GM20431 (cell line): Measurements from ENCODE around the gene STK32B.

Source experiments
- in situ Hi-C: fragments of 300-500 bp; cut with MseI, MboI; formaldehyde crosslinking; loops from one replicate; pipeline ENCODE4 v1.15.0; 2020; ENCODE audit warnings: low sequenced_read_pairs; ENCODE audit not compliant: unreplicated experiment

The STK32B gene

GRCh38 chr4:5118994-5119835 lies 67.9 kb downstream of the STK32B start:
- in situ Hi-C loops = no loop called here

DNA sequence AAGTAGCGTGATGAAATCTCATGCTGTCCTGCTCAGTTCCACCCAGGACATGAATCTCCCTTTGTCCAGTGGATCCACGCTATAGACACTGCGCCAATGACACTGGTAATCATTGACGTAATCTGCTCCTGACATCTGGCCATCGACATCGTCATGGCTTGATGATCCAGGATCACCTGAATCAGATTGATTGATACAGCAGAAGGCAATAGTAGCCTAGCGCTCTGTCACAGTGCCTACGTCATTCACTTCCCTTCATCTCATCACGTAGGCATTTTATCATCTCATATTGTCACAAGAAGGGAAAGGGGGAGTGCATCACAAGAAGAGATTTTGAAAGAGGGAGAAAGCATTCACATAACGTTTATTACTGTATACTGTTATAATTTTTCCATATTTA lies 68.8 kb downstream of the STK32B start:
- in situ Hi-C loops = no loop called here

DNA sequence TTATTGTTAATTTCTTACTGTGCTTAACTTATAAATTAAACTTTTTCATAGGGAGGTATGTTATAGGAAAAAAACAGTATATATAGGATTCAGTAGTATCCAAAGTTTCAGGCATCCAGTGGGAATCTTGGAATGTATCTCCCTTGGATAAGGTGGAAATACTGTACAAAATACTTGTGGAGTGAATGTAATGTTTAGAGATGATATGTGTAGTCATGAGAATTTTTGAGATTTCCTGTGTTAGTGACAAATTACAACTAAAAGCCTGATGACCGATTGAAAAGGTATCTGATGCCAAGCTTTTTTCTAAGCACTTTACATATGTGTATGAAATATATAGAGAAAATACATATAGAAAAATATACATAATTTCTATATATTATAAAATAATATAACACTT lies 69.2 kb downstream of the STK32B start:
- in situ Hi-C loops = no loop called here

GRCh38 chr4:5122114-5122513 lies 70.8 kb downstream of the STK32B start:
- in situ Hi-C loops = no loop called here

- in situ Hi-C loops = no loop called here
Observed at GRCh38 chr4:5124876-5125275, 73.6 kb downstream of the STK32B start.

- in situ Hi-C loops = no loop called here
Observed at GRCh38 chr4:5125321-5125720, 74.0 kb downstream of the STK32B start.

DNA sequence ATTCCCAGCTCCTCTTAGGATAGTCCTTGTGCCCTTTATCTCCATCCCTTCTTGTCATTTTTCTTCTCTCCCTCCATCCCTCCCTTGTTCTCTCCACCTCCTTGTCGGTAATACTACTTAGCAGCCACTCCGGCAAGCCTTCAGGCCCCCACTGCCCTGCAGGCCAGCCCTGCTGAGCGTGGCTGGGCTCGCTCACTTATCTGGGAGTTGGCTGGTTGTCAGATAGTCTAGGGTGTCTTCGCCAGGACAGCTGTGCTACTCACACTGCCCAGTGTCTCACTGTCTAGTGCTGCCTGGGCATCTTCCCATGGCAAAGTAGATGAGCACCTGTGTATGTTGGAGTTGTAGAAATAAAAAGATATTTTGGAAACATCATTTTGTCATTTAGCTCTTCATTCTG lies 75.0 kb downstream of the STK32B start:
- in situ Hi-C loops = no loop called here

GRCh38 chr4:5126857-5127256 lies 75.6 kb downstream of the STK32B start:
- in situ Hi-C loops = no loop called here

DNA sequence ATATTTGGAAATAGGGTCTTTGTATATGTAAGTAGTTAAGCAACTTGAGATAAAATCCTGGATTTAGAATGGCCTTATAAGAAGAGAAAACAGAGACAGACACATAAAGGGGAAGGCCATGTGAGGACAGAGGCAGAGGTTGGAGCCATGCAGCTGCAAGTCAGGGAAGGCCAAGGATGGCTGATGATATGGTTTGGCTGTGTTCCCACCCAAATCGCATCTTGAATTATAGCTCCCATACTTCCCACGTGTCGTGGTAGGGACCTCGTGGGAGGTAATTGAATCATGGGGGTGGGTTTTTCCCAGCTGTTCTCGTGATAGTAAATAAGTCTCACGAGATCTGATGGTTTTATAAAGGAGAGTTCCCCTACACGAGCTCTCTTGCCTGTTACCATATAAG lies 76.3 kb downstream of the STK32B start:
- in situ Hi-C loops = no loop called here

DNA sequence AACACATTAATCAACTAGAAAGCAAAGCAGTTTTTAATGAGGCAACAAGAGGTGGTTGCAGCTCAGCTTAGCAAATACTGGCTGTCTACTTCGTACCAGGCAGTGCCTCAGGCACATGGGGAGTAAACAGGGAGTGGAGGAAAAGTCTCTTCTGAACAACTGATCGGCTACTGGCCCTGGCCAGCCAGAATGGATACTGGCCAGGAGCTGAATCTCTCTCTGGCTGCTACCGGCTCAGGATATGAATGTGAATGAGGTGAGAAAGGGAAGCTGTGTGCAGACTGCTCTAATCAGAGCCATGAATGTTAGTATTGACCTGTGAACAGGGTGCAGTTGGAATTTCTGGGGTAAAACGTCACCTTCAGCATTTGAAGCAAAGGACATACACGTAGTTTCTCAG lies 77.3 kb downstream of the STK32B start:
- in situ Hi-C loops = no loop called here

DNA sequence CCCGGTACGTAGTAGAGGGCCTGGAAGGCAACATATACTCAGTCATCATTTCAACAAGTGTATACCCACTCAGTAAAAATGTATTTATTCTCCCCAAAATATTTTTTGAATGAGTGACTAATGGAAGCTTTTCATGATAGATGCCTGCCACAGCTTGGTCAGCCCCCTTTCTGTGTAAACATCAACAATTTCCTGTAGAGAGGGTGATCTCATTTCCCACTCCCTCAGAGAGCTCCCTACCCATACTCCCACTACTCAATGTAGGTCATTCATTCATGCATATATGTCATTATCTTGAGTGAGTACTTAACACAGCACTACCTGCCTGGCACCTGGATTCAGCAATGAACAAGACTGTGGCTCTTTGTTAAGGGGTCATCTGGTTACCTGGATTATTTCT lies 81.9 kb downstream of the STK32B start:
- in situ Hi-C loops = no loop called here

GRCh38 chr4:5133933-5134594 lies 82.8 kb downstream of the STK32B start:
- in situ Hi-C loops = no loop called here

DNA sequence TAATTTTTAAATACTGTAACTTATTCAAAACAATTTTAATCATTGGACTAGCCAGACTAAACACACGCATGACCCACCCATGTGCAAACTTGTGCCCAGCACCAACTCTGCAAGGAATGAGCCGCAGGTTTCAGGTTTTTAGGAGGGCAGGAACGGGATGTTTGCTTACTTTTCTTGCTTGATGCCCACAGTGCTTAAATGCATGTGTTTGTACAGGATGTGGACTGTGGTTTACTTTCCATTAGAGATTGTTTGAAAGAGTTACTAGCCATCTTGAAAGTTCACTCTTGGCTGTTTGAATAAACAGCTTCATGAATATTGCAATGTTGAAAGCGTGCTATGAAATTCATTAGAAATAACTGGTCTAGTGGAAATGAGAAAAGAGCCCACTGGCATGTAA lies 83.3 kb downstream of the STK32B start:
- in situ Hi-C loops = no loop called here

- in situ Hi-C loops = no loop called here
Observed at GRCh38 chr4:5137226-5137625, 85.9 kb downstream of the STK32B start.

- in situ Hi-C loops = no loop called here
Observed at GRCh38 chr4:5137927-5138326, 86.6 kb downstream of the STK32B start.

GRCh38 chr4:5138389-5138788 lies 87.1 kb downstream of the STK32B start:
- in situ Hi-C loops = no loop called here

GRCh38 chr4:5139141-5139540 lies 87.9 kb downstream of the STK32B start:
- in situ Hi-C loops = no loop called here

- in situ Hi-C loops = no loop called here
Observed at GRCh38 chr4:5141802-5142201, 90.5 kb downstream of the STK32B start.

- in situ Hi-C loops = no loop called here
Observed at GRCh38 chr4:5142726-5143125, 91.4 kb downstream of the STK32B start.

GRCh38 chr4:5143306-5143861 lies 92.1 kb downstream of the STK32B start:
- in situ Hi-C loops = no loop called here

DNA sequence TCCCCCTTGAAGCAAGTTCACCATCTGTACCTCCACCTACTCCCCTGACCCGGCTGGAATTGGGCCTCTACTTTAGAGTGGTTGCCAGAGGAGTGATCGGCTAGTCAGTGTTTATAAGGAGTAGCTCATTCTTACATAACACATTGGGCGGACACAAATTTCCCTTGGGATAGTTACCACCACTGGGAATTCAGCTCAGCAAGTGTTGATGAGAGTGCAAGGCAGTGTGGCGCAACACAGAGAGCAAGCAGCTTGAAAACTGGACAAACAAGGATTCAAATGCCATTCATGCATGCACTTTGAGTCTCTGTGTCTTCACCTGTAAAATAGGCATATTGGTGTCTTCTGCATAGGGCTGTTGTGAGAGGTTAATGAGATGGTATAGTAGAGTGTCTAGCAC lies 92.7 kb downstream of the STK32B start:
- in situ Hi-C loops = no loop called here
